Measurements from ENCODE around the gene ZNF664.

The ZNF664 gene

GRCh38 chr12:123983822-123984485, 10.9 kb downstream of the ZNF664 start:
- no peak overlapping the region for H4K8ac ChIP-seq (ENCODE audit: low read depth, low read length)
- no peak overlapping the region for H3K9ac ChIP-seq (ENCODE audit: low read depth, low read length, poor library complexity)
- no peak overlapping the region for H2AFZ ChIP-seq (ENCODE audit: low read length)
- H3K18ac ChIP-seq (ENCODE audit: low read length) = no peak overlapping the region
- no peak overlapping the region for H4K91ac ChIP-seq (ENCODE audit: low read depth, low read length, poor library complexity)
- H2BK12ac ChIP-seq (ENCODE audit: low read length) = no peak overlapping the region
- no peaks in the 10 kb centered on the region for H3K9me3 ChIP-seq (replicated peaks in 1 of 2; ENCODE audit: control insufficient read depth in 2 of 2, insufficient read depth in 1 of 2, low read depth in 1 of 2, low read length in 2 of 2)
- H3K4me2 ChIP-seq (ENCODE audit: insufficient read depth, low read length, poor library complexity, severe bottlenecking) = no peak overlapping the region
- H2AK5ac ChIP-seq (ENCODE audit: low read depth, low read length) = no peak overlapping the region
- no peak overlapping the region for H2BK5ac ChIP-seq (ENCODE audit: low read length)
- no peak overlapping the region for H2BK15ac ChIP-seq (ENCODE audit: low read length)
- peaks cover 2% of the 10 kb centered on the region for H3K79me1 ChIP-seq (ENCODE audit: low read depth, low read length)
- no peak overlapping the region for H3K4ac ChIP-seq (ENCODE audit: low read length)
- peak; percentile 48 for DNase-seq (ENCODE audit: low spot score)
- H3K4me1 ChIP-seq (ENCODE audit: control insufficient read depth in 2 of 2, insufficient read depth in 1 of 2, low read depth in 1 of 2, low read length in 2 of 2) = peaks cover 0 to 9% of the 10 kb centered on the region in 2 donors
- no peaks in the 10 kb centered on the region for H3K27me3 ChIP-seq (ENCODE audit: control insufficient read depth in 3 of 3, insufficient read depth in 3 of 3, low read depth in 1 of 3, low read length in 3 of 3)
- no peak overlapping the region for H3K23ac ChIP-seq (ENCODE audit: low read depth, low read length, poor library complexity)
- H3K4me3 ChIP-seq (ENCODE audit: low read length in 2 of 2) = no peak overlapping the region
- H2BK120ac ChIP-seq (ENCODE audit: low read depth, low read length) = no peak overlapping the region
- WGBS, 2 donors (ENCODE audit: extremely low coverage in 2 of 2, insufficient read length in 2 of 2, insufficient replicate concordance in 1 of 2) = no CpG with 5 or more reads among the region's 7 CpGs
- no peak overlapping the region for H3K14ac ChIP-seq (ENCODE audit: low read length)
- no peak overlapping the region for H3K27ac ChIP-seq (replicated peaks; ENCODE audit: low read length)
- peaks cover 10 to 94% of the 10 kb centered on the region in 2 donors for H3K36me3 ChIP-seq (replicated peaks in 1 of 2; ENCODE audit: control insufficient read depth in 2 of 2, insufficient read depth in 2 of 2, low read length in 2 of 2)

GRCh38 chr12:123984903-123985302, 11.9 kb downstream of the ZNF664 start:
- Histone ChIP-seq H4K91ac (ENCODE audit: low read depth, low read length, poor library complexity) (no peak overlapping the region), H3K9ac (ENCODE audit: low read depth, low read length, poor library complexity) (no peak overlapping the region), H3K27me3 (ENCODE audit: control insufficient read depth in 3 of 3, insufficient read depth in 3 of 3, low read depth in 1 of 3, low read length in 3 of 3) (no peaks in the 10 kb centered on the region), H3K18ac (ENCODE audit: low read length) (no peak overlapping the region), H3K36me3 (replicated peaks in 1 of 2; ENCODE audit: control insufficient read depth in 2 of 2, insufficient read depth in 2 of 2, low read length in 2 of 2) (peaks cover 14 to 94% of the 10 kb centered on the region in 2 donors), H3K14ac (ENCODE audit: low read length) (no peak overlapping the region), H3K9me3 (replicated peaks in 1 of 2; ENCODE audit: control insufficient read depth in 2 of 2, insufficient read depth in 1 of 2, low read depth in 1 of 2, low read length in 2 of 2) (no peaks in the 10 kb centered on the region), H3K4me2 (ENCODE audit: insufficient read depth, low read length, poor library complexity, severe bottlenecking) (no peak overlapping the region), H2BK120ac (ENCODE audit: low read depth, low read length) (no peak overlapping the region), H3K79me1 (ENCODE audit: low read depth, low read length) (peaks cover 2% of the 10 kb centered on the region), H2AFZ (ENCODE audit: low read length) (no peak overlapping the region), H2BK5ac (ENCODE audit: low read length) (no peak overlapping the region), H3K4me1 (ENCODE audit: control insufficient read depth in 2 of 2, insufficient read depth in 1 of 2, low read depth in 1 of 2, low read length in 2 of 2) (peaks cover 0 to 9% of the 10 kb centered on the region in 2 donors), H2BK15ac (ENCODE audit: low read length) (no peak overlapping the region), H2AK5ac (ENCODE audit: low read depth, low read length) (no peak overlapping the region), H2BK12ac (ENCODE audit: low read length) (no peak overlapping the region), H3K4ac (ENCODE audit: low read length) (no peak overlapping the region), H3K4me3 (ENCODE audit: low read length in 2 of 2) (no peak overlapping the region), H3K27ac (replicated peaks; ENCODE audit: low read length) (no peak overlapping the region), H4K8ac (ENCODE audit: low read depth, low read length) (no peak overlapping the region), H3K23ac (ENCODE audit: low read depth, low read length, poor library complexity) (no peak overlapping the region)
- no peak for DNase-seq (ENCODE audit: low spot score)
- no CpG with 5 or more reads among the region's 4 CpGs for WGBS, 2 donors (ENCODE audit: extremely low coverage in 2 of 2, insufficient read length in 2 of 2, insufficient replicate concordance in 1 of 2)

- Histone ChIP-seq H3K4ac (ENCODE audit: low read length) (no peak overlapping the region), H3K79me1 (ENCODE audit: low read depth, low read length) (peaks cover 2% of the 10 kb centered on the region), H2BK15ac (ENCODE audit: low read length) (no peak overlapping the region), H3K4me1 (ENCODE audit: control insufficient read depth in 2 of 2, insufficient read depth in 1 of 2, low read depth in 1 of 2, low read length in 2 of 2) (peaks cover 2 to 9% of the 10 kb centered on the region in 2 donors), H2BK5ac (ENCODE audit: low read length) (no peak overlapping the region), H3K27me3 (ENCODE audit: control insufficient read depth in 3 of 3, insufficient read depth in 3 of 3, low read depth in 1 of 3, low read length in 3 of 3) (no peaks in the 10 kb centered on the region), H3K18ac (ENCODE audit: low read length) (no peak overlapping the region), H2AK5ac (ENCODE audit: low read depth, low read length) (no peak overlapping the region), H3K36me3 (replicated peaks in 1 of 2; ENCODE audit: control insufficient read depth in 2 of 2, insufficient read depth in 2 of 2, low read length in 2 of 2) (peaks cover 18 to 94% of the 10 kb centered on the region in 2 donors), H2BK12ac (ENCODE audit: low read length) (no peak overlapping the region), H3K27ac (replicated peaks; ENCODE audit: low read length) (no peak overlapping the region), H3K4me2 (ENCODE audit: insufficient read depth, low read length, poor library complexity, severe bottlenecking) (no peak overlapping the region), H3K14ac (ENCODE audit: low read length) (no peak overlapping the region), H3K4me3 (ENCODE audit: low read length in 2 of 2) (no peak overlapping the region), H4K8ac (ENCODE audit: low read depth, low read length) (no peak overlapping the region), H3K9ac (ENCODE audit: low read depth, low read length, poor library complexity) (no peak overlapping the region), H3K23ac (ENCODE audit: low read depth, low read length, poor library complexity) (no peak overlapping the region), H2BK120ac (ENCODE audit: low read depth, low read length) (no peak overlapping the region), H4K91ac (ENCODE audit: low read depth, low read length, poor library complexity) (no peak overlapping the region), H3K9me3 (replicated peaks in 1 of 2; ENCODE audit: control insufficient read depth in 2 of 2, insufficient read depth in 1 of 2, low read depth in 1 of 2, low read length in 2 of 2) (no peaks in the 10 kb centered on the region), H2AFZ (ENCODE audit: low read length) (no peak overlapping the region)
- DNase-seq (ENCODE audit: low spot score) = no peak
- WGBS, 2 donors (ENCODE audit: extremely low coverage in 2 of 2, insufficient read length in 2 of 2, insufficient replicate concordance in 1 of 2) = no CpG with 5 or more reads among the region's 3 CpGs
Observed at GRCh38 chr12:123986374-123986965, 13.5 kb downstream of the ZNF664 start.

- peaks cover 2 to 7% of the 10 kb centered on the region in 2 donors for H3K4me1 ChIP-seq (ENCODE audit: control insufficient read depth in 2 of 2, insufficient read depth in 1 of 2, low read depth in 1 of 2, low read length in 2 of 2)
- H3K18ac ChIP-seq (ENCODE audit: low read length) = no peak overlapping the region
- no peak overlapping the region for H4K91ac ChIP-seq (ENCODE audit: low read depth, low read length, poor library complexity)
- H3K14ac ChIP-seq (ENCODE audit: low read length) = no peak overlapping the region
- WGBS, 2 donors (ENCODE audit: extremely low coverage in 2 of 2, insufficient read length in 2 of 2, insufficient replicate concordance in 1 of 2) = no CpG with 5 or more reads among the region's 2 CpGs
- DNase-seq (ENCODE audit: low spot score) = no peak
- H3K4ac ChIP-seq (ENCODE audit: low read length) = no peak overlapping the region
- no peak overlapping the region for H2AFZ ChIP-seq (ENCODE audit: low read length)
- H2BK15ac ChIP-seq (ENCODE audit: low read length) = no peak overlapping the region
- H2BK5ac ChIP-seq (ENCODE audit: low read length) = no peak overlapping the region
- H2AK5ac ChIP-seq (ENCODE audit: low read depth, low read length) = no peak overlapping the region
- no peaks in the 10 kb centered on the region for H3K9me3 ChIP-seq (replicated peaks in 1 of 2; ENCODE audit: control insufficient read depth in 2 of 2, insufficient read depth in 1 of 2, low read depth in 1 of 2, low read length in 2 of 2)
- H3K27me3 ChIP-seq (ENCODE audit: control insufficient read depth in 3 of 3, insufficient read depth in 3 of 3, low read depth in 1 of 3, low read length in 3 of 3) = no peaks in the 10 kb centered on the region
- no peak overlapping the region for H3K23ac ChIP-seq (ENCODE audit: low read depth, low read length, poor library complexity)
- no peak overlapping the region for H3K9ac ChIP-seq (ENCODE audit: low read depth, low read length, poor library complexity)
- H3K4me2 ChIP-seq (ENCODE audit: insufficient read depth, low read length, poor library complexity, severe bottlenecking) = no peak overlapping the region
- H4K8ac ChIP-seq (ENCODE audit: low read depth, low read length) = no peak overlapping the region
- no peak overlapping the region for H2BK12ac ChIP-seq (ENCODE audit: low read length)
- no peak overlapping the region for H3K4me3 ChIP-seq (ENCODE audit: low read length in 2 of 2)
- no peak overlapping the region for H2BK120ac ChIP-seq (ENCODE audit: low read depth, low read length)
- no peak overlapping the region for H3K27ac ChIP-seq (replicated peaks; ENCODE audit: low read length)
- no peaks in the 10 kb centered on the region for H3K79me1 ChIP-seq (ENCODE audit: low read depth, low read length)
- peaks cover 22 to 94% of the 10 kb centered on the region in 2 donors for H3K36me3 ChIP-seq (replicated peaks in 1 of 2; ENCODE audit: control insufficient read depth in 2 of 2, insufficient read depth in 2 of 2, low read length in 2 of 2)
Observed at GRCh38 chr12:123987022-123987421, 14.0 kb downstream of the ZNF664 start.

Measured in neuronal stem cell (in vitro differentiated cells).